Measurements from ENCODE around the gene SHB. TPM values are rescaled to one million over a fixed set of nuclear protein-coding genes. Genes with fewer than 3 reads are reported as not detected.

SHB gene
- total and polyA plus RNA-seq, 2 experiments from 2014 or later: 20.8 to 48.3 TPM

DNA sequence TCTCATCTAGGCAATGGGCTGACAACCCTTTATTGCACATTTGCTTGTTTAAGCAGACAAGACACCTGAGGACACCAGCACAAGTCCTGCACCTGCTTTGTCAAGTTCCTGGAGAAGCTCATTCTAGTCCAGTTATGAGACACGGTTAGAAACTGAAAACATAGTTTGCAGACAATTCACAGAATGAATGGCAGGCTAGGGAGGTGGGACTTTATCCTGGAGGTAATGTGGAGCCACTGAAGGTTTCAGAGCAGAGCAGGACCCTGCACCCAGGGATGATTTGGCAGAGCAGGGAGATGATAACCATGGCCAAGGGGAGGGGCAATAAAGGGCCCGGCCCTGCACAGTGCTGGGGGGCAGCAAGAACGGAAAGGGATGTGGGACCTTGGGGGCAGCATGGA, 114.4 kb downstream of the SHB start:
- H3K79me2 ChIP-seq: peaks cover 4% of the 10 kb centered on the region
- H3K36me3 ChIP-seq (replicated peaks; ENCODE audit: insufficient read depth, low read depth): no peaks in the 10 kb centered on the region
- TF ChIP-seq EZH2 (IDR thresholded peaks at IDR 0.05; ENCODE audit: borderline replicate concordance): no peak
- TF ChIP-seq, protein P1, sequence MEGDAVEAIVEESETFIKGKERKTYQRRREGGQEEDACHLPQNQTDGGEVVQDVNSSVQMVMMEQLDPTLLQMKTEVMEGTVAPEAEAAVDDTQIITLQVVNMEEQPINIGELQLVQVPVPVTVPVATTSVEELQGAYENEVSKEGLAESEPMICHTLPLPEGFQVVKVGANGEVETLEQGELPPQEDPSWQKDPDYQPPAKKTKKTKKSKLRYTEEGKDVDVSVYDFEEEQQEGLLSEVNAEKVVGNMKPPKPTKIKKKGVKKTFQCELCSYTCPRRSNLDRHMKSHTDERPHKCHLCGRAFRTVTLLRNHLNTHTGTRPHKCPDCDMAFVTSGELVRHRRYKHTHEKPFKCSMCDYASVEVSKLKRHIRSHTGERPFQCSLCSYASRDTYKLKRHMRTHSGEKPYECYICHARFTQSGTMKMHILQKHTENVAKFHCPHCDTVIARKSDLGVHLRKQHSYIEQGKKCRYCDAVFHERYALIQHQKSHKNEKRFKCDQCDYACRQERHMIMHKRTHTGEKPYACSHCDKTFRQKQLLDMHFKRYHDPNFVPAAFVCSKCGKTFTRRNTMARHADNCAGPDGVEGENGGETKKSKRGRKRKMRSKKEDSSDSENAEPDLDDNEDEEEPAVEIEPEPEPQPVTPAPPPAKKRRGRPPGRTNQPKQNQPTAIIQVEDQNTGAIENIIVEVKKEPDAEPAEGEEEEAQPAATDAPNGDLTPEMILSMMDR (IDR thresholded peaks at IDR 0.05; ENCODE audit: poor library complexity): no peak
- no peak for TF ChIP-seq EZH2phosphoT487 (IDR thresholded peaks at IDR 0.05; ENCODE audit: low read depth, severe bottlenecking, unreplicated experiment)
- H3K27me3 ChIP-seq: no peaks in the 10 kb centered on the region
- H3K4me3 ChIP-seq: no peak overlapping the region
- H2AFZ ChIP-seq: no peak overlapping the region
- H3K9me3 ChIP-seq (ENCODE audit: low read depth): no peaks in the 10 kb centered on the region
- H3K4me1 ChIP-seq (ENCODE audit: insufficient read depth): peaks cover 5% of the 10 kb centered on the region
- no peaks in the 10 kb centered on the region for H3K9me2 ChIP-seq (replicated peaks; ENCODE audit: insufficient read depth)
- no peak for DNase-seq (ENCODE audit: low spot score)
- no peak overlapping the region for H3K4me2 ChIP-seq
- H4K20me1 ChIP-seq (ENCODE audit: insufficient read depth, poor library complexity, severe bottlenecking): no peaks in the 10 kb centered on the region
- 94% methylated on average over 3 of the region's 3 CpGs for WGBS (ENCODE audit: low lambda C conversion rate, missing lambda C conversion rate)
- H3K27ac ChIP-seq: peak overlapping the region; percentile 40

DNA sequence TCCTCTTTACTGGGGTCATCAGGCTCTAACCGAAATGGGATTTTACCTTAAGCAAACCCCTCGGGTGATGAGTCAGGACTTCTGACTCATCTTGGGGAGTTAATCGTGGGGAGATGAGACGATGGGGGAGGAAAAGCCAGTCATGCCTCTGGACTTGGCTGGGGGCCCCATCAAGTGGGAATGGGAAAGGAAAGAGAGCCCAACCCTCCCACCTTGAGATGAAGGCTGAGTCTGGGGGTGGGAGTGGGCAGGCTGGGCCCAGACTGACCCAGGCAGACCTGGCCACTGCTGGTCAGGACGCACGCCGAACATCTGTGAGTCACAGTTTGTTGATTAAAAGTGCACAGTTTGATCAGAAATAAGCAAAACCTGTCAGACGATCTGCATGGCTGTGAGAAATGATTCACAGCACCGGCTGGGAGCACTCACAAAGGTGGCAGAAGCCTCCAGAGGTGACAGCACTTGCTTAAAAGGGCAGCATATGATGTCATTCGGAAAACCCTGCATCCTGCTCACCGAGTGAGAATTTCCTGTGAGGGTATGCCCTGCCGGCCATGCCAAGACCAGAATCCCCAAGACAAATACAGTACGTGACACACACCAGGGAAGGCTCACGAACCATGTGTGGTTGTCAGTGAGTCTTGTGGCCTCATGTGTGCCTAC, 115.1 kb downstream of the SHB start:
- DNase-seq (ENCODE audit: low spot score): peak; percentile 48
- H3K27me3 ChIP-seq: no peaks in the 10 kb centered on the region
- H2AFZ ChIP-seq: no peak overlapping the region
- no peaks in the 10 kb centered on the region for H3K79me2 ChIP-seq
- no peaks in the 10 kb centered on the region for H3K9me3 ChIP-seq (ENCODE audit: low read depth)
- H3K4me3 ChIP-seq: no peak overlapping the region
- H4K20me1 ChIP-seq (ENCODE audit: insufficient read depth, poor library complexity, severe bottlenecking): no peaks in the 10 kb centered on the region
- no peaks in the 10 kb centered on the region for H3K36me3 ChIP-seq (replicated peaks; ENCODE audit: insufficient read depth, low read depth)
- WGBS (ENCODE audit: low lambda C conversion rate, missing lambda C conversion rate): 69% methylated on average over 14 of the region's 14 CpGs
- H3K4me1 ChIP-seq (ENCODE audit: insufficient read depth): peaks cover 5% of the 10 kb centered on the region
- H3K9me2 ChIP-seq (replicated peaks; ENCODE audit: insufficient read depth): no peaks in the 10 kb centered on the region
- peak overlapping the region; percentile 40 for H3K27ac ChIP-seq
- H3K4me2 ChIP-seq: no peak overlapping the region
- TF ChIP-seq EZH2phosphoT487 (IDR thresholded peaks at IDR 0.05; ENCODE audit: low read depth, severe bottlenecking, unreplicated experiment) (no peak), EZH2 (IDR thresholded peaks at IDR 0.05; ENCODE audit: borderline replicate concordance) (no peak)

DNA sequence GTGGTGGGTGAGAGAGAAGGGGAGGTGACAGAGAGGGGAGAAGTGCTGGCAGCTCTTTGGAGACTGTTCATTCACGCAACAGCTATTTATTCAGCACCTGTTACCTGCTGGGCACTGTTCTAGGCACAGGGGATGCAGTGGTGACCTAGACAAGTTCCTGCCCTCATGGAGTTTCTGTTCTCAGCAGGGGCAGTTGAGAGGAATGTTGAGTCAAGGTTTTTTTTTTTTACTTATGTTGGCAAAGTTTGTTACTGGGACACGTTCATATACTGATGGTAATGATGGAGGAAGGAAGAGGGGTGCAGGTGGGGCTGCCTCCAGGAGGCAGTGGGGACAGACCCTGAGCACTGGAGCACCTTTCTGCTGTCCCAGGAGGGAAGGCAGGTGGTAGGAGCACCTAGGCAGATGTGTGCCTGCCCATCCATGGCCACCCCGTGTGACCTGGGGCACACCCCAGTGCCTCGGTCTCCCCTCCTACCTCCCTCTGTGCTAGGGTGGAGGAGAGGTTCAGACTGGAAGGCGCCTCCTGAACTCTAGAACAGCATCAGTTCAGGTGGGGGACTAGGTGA, 115.7 kb downstream of the SHB start:
- no peaks in the 10 kb centered on the region for H3K27me3 ChIP-seq
- H3K36me3 ChIP-seq (replicated peaks; ENCODE audit: insufficient read depth, low read depth): no peaks in the 10 kb centered on the region
- peaks cover 5% of the 10 kb centered on the region for H3K4me1 ChIP-seq (ENCODE audit: insufficient read depth)
- TF ChIP-seq EZH2phosphoT487 (IDR thresholded peaks at IDR 0.05; ENCODE audit: low read depth, severe bottlenecking, unreplicated experiment) (no peak), EZH2 (IDR thresholded peaks at IDR 0.05; ENCODE audit: borderline replicate concordance) (no peak)
- TF ChIP-seq, protein P1 (IDR thresholded peaks at IDR 0.05; ENCODE audit: poor library complexity): no peak
- H4K20me1 ChIP-seq (ENCODE audit: insufficient read depth, poor library complexity, severe bottlenecking): no peaks in the 10 kb centered on the region
- H3K79me2 ChIP-seq: no peaks in the 10 kb centered on the region
- H3K9me3 ChIP-seq (ENCODE audit: low read depth): no peaks in the 10 kb centered on the region
- WGBS (ENCODE audit: low lambda C conversion rate, missing lambda C conversion rate): 95% methylated on average over 5 of the region's 5 CpGs
- no peak overlapping the region for H3K27ac ChIP-seq
- H3K4me3 ChIP-seq: no peak overlapping the region
- no peak overlapping the region for H3K4me2 ChIP-seq
- no peak for DNase-seq (ENCODE audit: low spot score)
- no peak overlapping the region for H2AFZ ChIP-seq
- H3K9me2 ChIP-seq (replicated peaks; ENCODE audit: insufficient read depth): no peaks in the 10 kb centered on the region

DNA sequence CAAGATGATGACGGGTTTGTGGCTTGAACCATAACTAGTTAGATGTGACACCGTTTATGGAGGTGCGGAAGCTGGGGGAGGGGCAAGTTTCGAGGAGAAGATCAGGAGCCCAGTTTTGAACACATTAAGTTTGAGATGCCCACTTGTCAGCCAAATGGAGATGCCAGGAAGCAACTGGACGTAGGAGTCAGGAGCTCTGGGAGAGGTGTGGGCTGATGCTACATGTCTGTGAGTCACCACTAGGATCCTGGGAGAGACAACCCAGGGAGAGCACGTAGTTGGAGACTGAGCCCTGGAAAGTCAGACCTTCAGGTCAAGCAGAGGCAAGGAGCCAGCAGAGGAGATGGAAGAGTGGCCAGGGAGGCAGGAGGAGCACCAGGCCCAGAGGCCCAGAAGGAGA, 116.3 kb downstream of the SHB start:
- no peaks in the 10 kb centered on the region for H3K9me3 ChIP-seq (ENCODE audit: low read depth)
- DNase-seq (ENCODE audit: low spot score): no peak
- TF ChIP-seq, protein P1 (IDR thresholded peaks at IDR 0.05; ENCODE audit: poor library complexity): no peak
- no peak for TF ChIP-seq EZH2phosphoT487 (IDR thresholded peaks at IDR 0.05; ENCODE audit: low read depth, severe bottlenecking, unreplicated experiment)
- no peak for TF ChIP-seq EZH2 (IDR thresholded peaks at IDR 0.05; ENCODE audit: borderline replicate concordance)
- H3K4me3 ChIP-seq: no peak overlapping the region
- no peak overlapping the region for H3K27ac ChIP-seq
- H3K4me1 ChIP-seq (ENCODE audit: insufficient read depth): peaks cover 5% of the 10 kb centered on the region
- 88% methylated on average over 6 of the region's 6 CpGs for WGBS (ENCODE audit: low lambda C conversion rate, missing lambda C conversion rate)
- no peaks in the 10 kb centered on the region for H3K36me3 ChIP-seq (replicated peaks; ENCODE audit: insufficient read depth, low read depth)
- no peak overlapping the region for H3K4me2 ChIP-seq
- H2AFZ ChIP-seq: no peak overlapping the region
- H3K9me2 ChIP-seq (replicated peaks; ENCODE audit: insufficient read depth): no peaks in the 10 kb centered on the region
- no peaks in the 10 kb centered on the region for H3K79me2 ChIP-seq
- no peaks in the 10 kb centered on the region for H4K20me1 ChIP-seq (ENCODE audit: insufficient read depth, poor library complexity, severe bottlenecking)
- H3K27me3 ChIP-seq: no peaks in the 10 kb centered on the region
